Endothelial cell of umbilical vein (primary cell): ENCODE results near the gene LMTK2.
A peak's percentile ranks its signal among the peaks of the same experiment; 100 is the strongest.

Source experiments
- POLR2A ChIP-seq: IDR thresholded peaks from 2 replicates; pipeline ENCODE4 v1.6.1; 2012; ENCODE audit warnings: low read depth, mild to moderate bottlenecking, control low read depth, low read length
- POLR2AphosphoS5 ChIP-seq: IDR thresholded peaks from 2 replicates; pipeline ENCODE4 v1.6.1; 2012; ENCODE audit warnings: low read depth, mild to moderate bottlenecking, control low read depth, low read length, moderate library complexity; ENCODE audit not compliant: insufficient read depth

- peak; percentile 35 for TF ChIP-seq POLR2A
- TF ChIP-seq POLR2AphosphoS5: no peak
Measured at GRCh38 chr7:98252425-98253054, 145.9 kb downstream of the LMTK2 start.
